Calu3 (cell line): ENCODE measurements around the gene ANXA11. TPM values are rescaled to one million over a fixed set of nuclear protein-coding genes. Genes with fewer than 3 reads are reported as not detected.
"Not testable (repeated sequence)": the region's sequence is repeated elsewhere in the genome, so short reads cannot be mapped to it uniquely, and the experiment has no call there.

Source experiments
- BruUV-seq: library from RNA; stranded (reverse); fragments of 400-500 nt; replicated peaks from 2 replicates; lab custom pipeline; 2021; lab: Mats Ljungman, UMichigan
- CTCF ChIA-PET: fragments of 300-600 bp; sonication (Branson Sonifier 250); formaldehyde crosslinking; loops from one replicate; lab custom pipeline; 2022; ENCODE audit warnings: antibody characterized with exemption; lab: Charles Lee
- DNase-seq: peaks from one replicate; pipeline ENCODE4 v3.0.0; 2022
- H3K27ac Mint-ChIP-seq: one replicate; pipeline ENCODE4 v1.8.0; 2022; ENCODE audit warnings: mixed read lengths; ENCODE audit not compliant: unreplicated experiment
- H3K27me3 Mint-ChIP-seq: one replicate; pipeline ENCODE4 v1.8.0; 2022; ENCODE audit warnings: mixed read lengths; ENCODE audit not compliant: unreplicated experiment
- H3K36me3 Mint-ChIP-seq: one replicate; pipeline ENCODE4 v1.8.0; 2022; ENCODE audit warnings: mild to moderate bottlenecking, moderate library complexity, mixed read lengths; ENCODE audit not compliant: insufficient read depth, unreplicated experiment
- H3K4me1 Mint-ChIP-seq: one replicate; pipeline ENCODE4 v1.8.0; 2022; ENCODE audit warnings: mild to moderate bottlenecking, low read depth, mixed read lengths; ENCODE audit not compliant: unreplicated experiment
- H3K4me3 Mint-ChIP-seq: one replicate; pipeline ENCODE4 v1.8.0; 2022; ENCODE audit warnings: mild to moderate bottlenecking, low read depth, moderate library complexity, mixed read lengths; ENCODE audit not compliant: unreplicated experiment
- H3K9me3 Mint-ChIP-seq: one replicate; pipeline ENCODE4 v1.8.0; 2022; ENCODE audit warnings: low read depth, mixed read lengths; ENCODE audit not compliant: unreplicated experiment
- intact Hi-C: fragments of 100-400 bp; cut with micrococcal nuclease; formaldehyde crosslinking; loops from one replicate; pipeline ENCODE4 v1.10.0; 2022; ENCODE audit not compliant: unreplicated experiment
- total RNA-seq: library from RNA; stranded (reverse); gene quantifications from 2 replicates; pipeline ENCODE4 v1.2.3, GENCODE V29; 2022
- TF ChIP-seq, protein P1 (sequence below): fragments of 200-600 bp; IDR thresholded peaks from one replicate; pipeline ENCODE4 v1.8.0; 2022; ENCODE audit warnings: antibody characterized with exemption; ENCODE audit not compliant: unreplicated experiment

ANXA11 gene
- total RNA-seq, 1 experiment from 2014 or later = 835 TPM

DNA sequence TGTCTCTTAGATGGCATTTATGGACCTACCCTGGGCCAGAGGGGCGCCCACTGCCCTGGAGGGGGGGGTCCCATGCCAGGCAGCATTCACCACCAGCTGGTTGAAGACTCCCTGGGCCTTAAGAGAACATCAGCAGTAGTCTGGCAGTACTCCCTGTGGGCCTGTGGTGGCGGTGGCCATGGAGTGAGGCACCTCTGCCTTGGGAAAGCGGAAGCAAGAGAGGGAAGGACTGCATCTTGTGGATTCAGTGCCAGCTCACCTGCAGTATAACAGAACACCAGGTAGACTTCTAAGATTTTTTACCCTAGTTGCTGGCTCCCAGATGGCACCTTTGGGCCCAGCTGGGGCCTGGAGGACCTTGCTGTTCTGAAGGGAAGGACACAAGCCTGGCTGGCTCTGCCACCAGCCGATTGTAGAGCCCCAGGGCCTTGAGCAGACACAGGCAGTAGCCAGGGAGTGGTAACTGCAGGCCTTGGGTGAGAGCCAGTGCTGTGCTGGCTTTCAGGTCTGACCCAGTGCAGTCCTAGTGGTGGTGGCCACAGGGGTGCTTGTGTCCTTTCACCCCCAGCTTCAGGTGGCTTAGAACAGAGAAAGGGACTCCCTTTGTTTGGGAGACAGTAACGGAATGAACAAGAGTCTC, 57.1 kb downstream of the ANXA11 start:
- intact Hi-C loops = no loop called here
- no TSS peak for BruUV-seq
- Mint-ChIP-seq H3K4me3 (no peak overlapping the region), H3K27ac (peak overlapping the region; percentile 55), H3K27me3 (no peaks in the 10 kb centered on the region), H3K4me1 (peaks cover 54% of the 10 kb centered on the region), H3K9me3 (peaks cover 4% of the 10 kb centered on the region), H3K36me3 (peaks cover 100% of the 10 kb centered on the region)
- DNase-seq = no peak
- CTCF ChIA-PET = interaction anchor here (1.4 kb wide), 1 partner anchor 10 kb away, joined by 3 read pairs; no protein-coding TSS in a partner anchor
- TF ChIP-seq, protein P1, sequence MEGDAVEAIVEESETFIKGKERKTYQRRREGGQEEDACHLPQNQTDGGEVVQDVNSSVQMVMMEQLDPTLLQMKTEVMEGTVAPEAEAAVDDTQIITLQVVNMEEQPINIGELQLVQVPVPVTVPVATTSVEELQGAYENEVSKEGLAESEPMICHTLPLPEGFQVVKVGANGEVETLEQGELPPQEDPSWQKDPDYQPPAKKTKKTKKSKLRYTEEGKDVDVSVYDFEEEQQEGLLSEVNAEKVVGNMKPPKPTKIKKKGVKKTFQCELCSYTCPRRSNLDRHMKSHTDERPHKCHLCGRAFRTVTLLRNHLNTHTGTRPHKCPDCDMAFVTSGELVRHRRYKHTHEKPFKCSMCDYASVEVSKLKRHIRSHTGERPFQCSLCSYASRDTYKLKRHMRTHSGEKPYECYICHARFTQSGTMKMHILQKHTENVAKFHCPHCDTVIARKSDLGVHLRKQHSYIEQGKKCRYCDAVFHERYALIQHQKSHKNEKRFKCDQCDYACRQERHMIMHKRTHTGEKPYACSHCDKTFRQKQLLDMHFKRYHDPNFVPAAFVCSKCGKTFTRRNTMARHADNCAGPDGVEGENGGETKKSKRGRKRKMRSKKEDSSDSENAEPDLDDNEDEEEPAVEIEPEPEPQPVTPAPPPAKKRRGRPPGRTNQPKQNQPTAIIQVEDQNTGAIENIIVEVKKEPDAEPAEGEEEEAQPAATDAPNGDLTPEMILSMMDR = no peak

DNA sequence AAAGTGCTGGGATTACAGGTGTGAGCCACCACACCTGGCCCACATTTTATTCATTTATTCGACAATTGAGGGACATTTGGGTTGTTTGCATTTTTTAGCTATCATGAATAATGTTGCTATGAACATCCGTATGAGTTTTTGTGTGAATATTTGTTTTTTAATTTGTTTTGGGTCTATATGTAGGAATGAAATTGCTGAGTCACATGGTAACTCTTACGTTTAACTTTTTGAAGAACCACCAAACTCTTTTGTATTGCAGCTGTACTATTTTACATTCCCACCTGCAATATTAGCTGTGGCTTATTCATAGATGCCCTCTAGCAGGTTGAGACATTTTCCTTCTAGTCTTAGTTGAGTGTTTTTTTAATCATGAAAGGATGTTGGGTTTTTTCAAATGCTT, 58.4 kb downstream of the ANXA11 start:
- intact Hi-C loops = no loop called here
- TF ChIP-seq, protein P1 = no peak
- no peak for DNase-seq
- CTCF ChIA-PET = no interaction called here
- no peak overlapping the region for H3K27ac Mint-ChIP-seq
- no TSS peak for BruUV-seq
- no peak overlapping the region for H3K4me3 Mint-ChIP-seq
- H3K9me3 Mint-ChIP-seq = peaks cover 4% of the 10 kb centered on the region
- H3K36me3 Mint-ChIP-seq = peaks cover 91% of the 10 kb centered on the region
- H3K27me3 Mint-ChIP-seq = peaks cover 4% of the 10 kb centered on the region
- peaks cover 45% of the 10 kb centered on the region for H3K4me1 Mint-ChIP-seq

DNA sequence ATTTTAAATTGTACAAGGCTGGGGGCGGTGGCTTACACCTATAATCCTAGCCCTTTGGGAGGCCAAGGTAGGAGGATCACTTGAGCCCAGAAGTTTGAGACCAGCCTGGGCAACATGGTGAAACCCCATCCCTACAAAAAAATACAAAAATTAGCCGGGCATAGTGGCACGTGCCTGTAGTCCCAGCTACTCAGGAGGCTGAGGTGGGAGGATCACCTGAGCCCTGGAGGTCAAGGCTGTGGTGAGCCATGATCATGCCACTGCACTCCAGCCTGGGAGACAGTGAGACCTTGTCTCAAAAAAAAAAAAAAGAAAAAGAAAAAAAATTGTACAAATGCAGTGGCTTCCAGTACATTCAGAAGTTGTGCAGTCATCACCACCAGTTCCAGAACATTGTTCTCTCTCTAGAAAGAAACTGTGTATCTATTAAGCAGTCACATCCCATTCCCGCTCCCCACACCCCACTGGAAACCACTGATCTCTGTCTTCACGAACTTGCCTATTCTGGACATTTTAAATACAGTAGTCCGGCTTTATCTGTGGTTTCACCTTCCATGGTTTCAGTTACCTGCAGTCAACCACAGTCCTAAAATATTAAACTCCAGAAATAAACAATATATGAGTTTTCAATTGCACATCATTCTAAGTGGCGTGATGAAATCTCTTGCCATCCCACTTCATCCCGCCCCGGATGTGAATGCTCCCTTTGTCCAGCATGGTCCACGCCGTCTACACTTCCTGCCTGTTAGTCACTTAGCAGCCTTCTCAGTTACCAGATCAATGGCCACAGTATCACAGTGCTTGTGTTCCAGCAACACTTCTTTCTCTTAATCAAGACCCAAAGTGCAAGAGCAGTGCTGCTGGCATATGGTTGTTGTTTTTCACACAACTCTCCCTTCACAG, 59.7 kb downstream of the ANXA11 start:
- TSS peak; percentile 1 for BruUV-seq
- H3K9me3 Mint-ChIP-seq, intact Hi-C loops: not testable (repeated sequence)
- Mint-ChIP-seq H3K36me3 (peaks cover 91% of the 10 kb centered on the region), H3K27me3 (peaks cover 17% of the 10 kb centered on the region), H3K4me1 (peaks cover 47% of the 10 kb centered on the region), H3K27ac (peak overlapping the region; percentile 95), H3K4me3 (peak overlapping the region; percentile 23)
- CTCF ChIA-PET = interaction anchor here (1.0 to 2.0 kb wide), 2 partner anchors 61 to 77 kb away, joined by 3 to 30 read pairs; no protein-coding TSS in a partner anchor
- peak; percentile 81 for DNase-seq

DNA sequence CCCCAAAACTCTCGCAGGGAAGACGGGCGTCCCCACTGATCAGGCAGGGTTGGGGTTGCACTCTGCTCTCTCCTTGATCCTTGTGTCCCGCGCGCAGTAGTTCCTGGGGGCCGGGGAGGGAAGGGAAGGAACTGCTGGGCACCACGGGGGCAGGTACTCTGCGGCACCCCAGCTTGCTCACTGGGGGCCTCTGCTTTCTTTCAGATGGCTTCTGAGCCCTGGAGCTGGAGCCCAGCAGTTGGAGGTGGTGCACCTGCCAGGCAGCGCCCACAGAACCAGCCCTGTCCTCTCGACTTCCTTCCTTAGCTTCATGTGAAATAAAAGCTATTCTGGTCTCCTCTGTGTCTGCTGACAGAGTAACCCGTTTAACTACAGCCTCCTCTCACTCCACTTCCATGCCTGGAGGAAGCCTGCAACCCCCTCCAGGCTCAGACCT, 60.6 kb downstream of the ANXA11 start:
- intact Hi-C loops = no loop called here
- DNase-seq = peak; percentile 39
- BruUV-seq = TSS peak; percentile 92
- Mint-ChIP-seq H3K4me1 (peaks cover 41% of the 10 kb centered on the region), H3K27me3 (peaks cover 26% of the 10 kb centered on the region), H3K36me3 (peaks cover 91% of the 10 kb centered on the region), H3K4me3 (peak overlapping the region; percentile 67), H3K27ac (peak overlapping the region; percentile 95), H3K9me3 (peaks cover 4% of the 10 kb centered on the region)
- TF ChIP-seq, protein P1 = no peak
- CTCF ChIA-PET = interaction anchor here (1.4 to 2.0 kb wide), 3 partner anchors 59 to 78 kb away, joined by 5 to 30 read pairs (median 8); no protein-coding TSS in a partner anchor
